HG02623 (cell line): Measurements from ENCODE around the gene ARAP2.
"Not testable (repeated sequence)": the region's sequence is repeated elsewhere in the genome, so short reads cannot be mapped to it uniquely, and the experiment has no call there.

ENCODE experiments used
- ATAC-seq: cut with Tn5 transposase; IDR thresholded peaks from one replicate; pipeline ENCODE4 v1.9.1; 2021; ENCODE audit warnings: moderate library complexity; ENCODE audit not compliant: unreplicated experiment

The ARAP2 gene

GRCh38 chr4:36189511-36190226 lies 54.6 kb downstream of the ARAP2 start:
- ATAC-seq, result peak; percentile 72

DNA sequence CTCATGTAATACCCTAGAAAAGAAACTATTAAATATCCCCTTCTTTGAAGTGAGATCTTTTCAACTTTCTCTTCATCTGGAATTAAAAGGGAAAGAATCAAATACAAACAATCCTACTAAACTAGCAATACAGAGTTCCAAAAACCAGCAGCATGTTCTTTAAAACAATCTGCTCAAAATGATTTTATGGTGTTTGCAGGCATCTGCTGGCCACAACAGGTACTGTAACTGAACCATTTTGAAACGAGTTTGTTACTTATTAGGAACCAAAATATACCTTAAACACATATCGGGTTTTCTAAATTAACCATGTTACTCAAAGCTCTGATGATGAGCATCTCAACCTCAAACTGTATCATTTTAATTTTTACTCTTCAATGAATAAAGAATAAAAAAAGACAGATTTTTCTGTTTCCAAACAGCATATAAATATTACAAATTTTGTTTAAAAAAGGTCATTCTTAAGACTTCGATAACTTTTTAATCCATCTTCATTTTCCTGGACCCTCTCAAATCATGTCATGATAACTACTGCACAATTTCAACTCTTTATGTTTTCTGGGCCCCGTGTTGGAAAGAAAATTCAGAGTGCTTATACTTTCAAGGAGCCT lies 56.5 kb downstream of the ARAP2 start:
- no peak for ATAC-seq

GRCh38 chr4:36183665-36184393 lies 60.5 kb downstream of the ARAP2 start:
- ATAC-seq, result no peak

DNA sequence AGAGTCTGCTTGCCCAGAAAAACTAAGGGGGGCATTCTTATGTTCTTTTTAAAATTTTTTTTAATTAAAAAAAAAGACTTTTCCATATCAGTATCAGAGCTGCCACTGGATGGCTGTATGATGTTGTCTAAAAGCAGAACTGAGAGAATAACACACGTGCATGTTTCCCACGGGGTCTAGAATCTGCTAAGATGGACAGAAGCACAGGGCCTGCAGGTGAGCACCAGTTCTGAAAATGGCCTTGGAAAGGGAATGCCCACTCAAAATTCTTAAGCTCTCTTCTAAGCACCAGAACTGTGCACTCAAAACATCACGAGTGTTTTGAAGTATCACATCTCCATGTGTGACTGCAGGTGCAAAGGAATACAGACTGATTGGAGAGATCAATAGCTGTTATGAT lies 61.1 kb downstream of the ARAP2 start:
- ATAC-seq, result no peak

GRCh38 chr4:36182315-36182714 lies 62.0 kb downstream of the ARAP2 start:
- ATAC-seq, result not testable (repeated sequence)

GRCh38 chr4:36180206-36180605 lies 64.1 kb downstream of the ARAP2 start:
- ATAC-seq, result no peak

DNA sequence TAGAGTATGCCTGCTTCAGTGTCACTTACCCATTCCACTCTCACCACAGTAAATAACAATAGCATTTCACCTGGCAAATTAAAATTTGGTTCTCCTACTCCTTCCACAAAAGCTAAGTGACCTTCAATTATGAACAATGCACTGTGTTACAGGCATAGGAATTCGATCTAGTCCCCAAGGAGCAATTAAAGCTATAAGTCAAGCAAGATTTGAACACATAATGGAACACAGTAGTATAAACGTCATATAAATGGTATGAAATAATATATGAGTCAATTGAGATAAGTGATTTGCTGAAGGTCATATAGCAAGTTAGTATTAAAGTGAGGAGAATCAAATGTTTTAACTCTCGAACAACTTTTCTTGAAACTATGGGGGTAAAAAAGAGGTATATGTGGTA lies 65.8 kb downstream of the ARAP2 start:
- no peak for ATAC-seq

- ATAC-seq, result no peak
Observed at GRCh38 chr4:36177946-36178345, 66.4 kb downstream of the ARAP2 start.

- ATAC-seq, result no peak
Observed at GRCh38 chr4:36174570-36174969, 69.7 kb downstream of the ARAP2 start.

DNA sequence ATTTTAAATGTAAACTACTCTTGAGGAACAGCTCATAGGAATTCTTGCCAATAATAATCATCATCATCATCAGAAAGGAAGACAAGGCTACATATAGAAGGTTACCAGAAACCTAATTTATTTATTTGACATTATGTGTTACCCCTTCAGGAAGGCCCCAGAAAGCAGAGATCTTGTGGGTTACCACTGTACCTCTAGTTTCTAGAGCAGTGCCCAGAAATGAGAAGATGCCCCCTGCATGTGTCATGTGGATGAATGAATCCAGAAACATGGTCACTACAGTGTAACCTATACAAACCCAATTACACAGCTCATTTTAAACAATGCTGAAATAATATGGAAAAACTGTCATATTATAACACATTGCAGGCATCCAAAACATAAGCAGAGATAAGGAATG lies 70.4 kb downstream of the ARAP2 start:
- ATAC-seq, result no peak

GRCh38 chr4:36172656-36173055 lies 71.7 kb downstream of the ARAP2 start:
- ATAC-seq, result no peak

GRCh38 chr4:36168127-36168878 lies 76.0 kb downstream of the ARAP2 start:
- no peak for ATAC-seq

GRCh38 chr4:36165631-36166005 lies 78.7 kb downstream of the ARAP2 start:
- no peak for ATAC-seq

GRCh38 chr4:36164900-36165630 lies 79.2 kb downstream of the ARAP2 start:
- ATAC-seq, result no peak

DNA sequence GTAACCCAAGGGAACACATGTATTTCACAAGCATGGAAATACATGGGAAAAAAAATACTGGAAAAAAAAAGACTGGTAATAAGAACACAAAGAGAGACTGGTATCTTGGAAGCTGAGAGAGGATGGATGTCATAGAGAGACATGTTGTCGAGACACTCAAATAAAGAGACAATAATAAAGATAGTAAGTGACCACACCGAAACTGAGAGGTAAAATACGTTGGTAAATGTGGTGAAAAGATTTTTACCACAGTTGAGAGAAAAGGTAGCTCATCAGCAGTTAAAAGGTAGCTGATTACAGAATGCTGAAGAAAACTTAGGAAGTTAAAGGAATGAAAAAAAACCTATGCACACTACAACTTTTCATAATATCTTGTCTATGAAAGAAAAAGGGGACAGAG lies 81.1 kb downstream of the ARAP2 start:
- ATAC-seq, result no peak

DNA sequence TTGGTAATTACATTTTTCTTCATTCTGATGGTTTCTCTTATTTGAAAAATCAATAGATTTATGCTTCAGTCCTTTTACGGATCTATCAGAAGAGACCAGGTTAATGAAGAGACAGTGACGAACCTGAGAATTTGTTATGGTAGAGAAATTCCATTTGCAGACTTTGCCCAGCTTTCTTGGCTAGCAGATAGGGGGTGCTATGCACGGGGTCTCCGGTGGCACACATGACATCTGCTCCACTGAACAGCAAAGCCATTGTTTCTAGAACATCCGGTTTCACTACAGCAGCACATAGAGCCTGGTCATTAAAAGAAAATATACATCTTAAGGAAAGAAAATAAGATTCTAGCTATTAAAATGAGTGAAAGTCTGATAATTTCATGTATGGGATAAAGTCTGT lies 85.1 kb downstream of the ARAP2 start:
- ATAC-seq, result no peak

- no peak for ATAC-seq
Observed at GRCh38 chr4:36152735-36153134, 91.6 kb downstream of the ARAP2 start.

GRCh38 chr4:36142504-36142903 lies 101.8 kb downstream of the ARAP2 start:
- no peak for ATAC-seq

DNA sequence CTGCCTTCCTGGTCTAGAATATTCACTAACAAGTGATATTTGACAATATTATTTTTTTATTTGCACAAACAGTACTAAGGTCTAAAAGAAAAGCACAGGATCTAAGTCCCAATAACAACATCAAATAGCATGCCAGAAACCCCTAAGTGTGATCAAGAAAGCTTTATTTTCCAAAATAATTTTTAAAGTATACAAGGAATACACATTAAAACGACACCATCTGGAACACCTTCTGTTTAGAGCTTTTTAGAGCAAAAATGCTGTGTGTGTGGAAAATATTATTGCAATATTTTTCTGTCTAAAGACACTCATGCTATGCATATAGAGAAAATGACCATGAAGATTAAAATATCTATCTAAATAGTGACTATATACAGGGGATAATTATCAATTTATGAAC lies 103.1 kb downstream of the ARAP2 start:
- ATAC-seq, result no peak

DNA sequence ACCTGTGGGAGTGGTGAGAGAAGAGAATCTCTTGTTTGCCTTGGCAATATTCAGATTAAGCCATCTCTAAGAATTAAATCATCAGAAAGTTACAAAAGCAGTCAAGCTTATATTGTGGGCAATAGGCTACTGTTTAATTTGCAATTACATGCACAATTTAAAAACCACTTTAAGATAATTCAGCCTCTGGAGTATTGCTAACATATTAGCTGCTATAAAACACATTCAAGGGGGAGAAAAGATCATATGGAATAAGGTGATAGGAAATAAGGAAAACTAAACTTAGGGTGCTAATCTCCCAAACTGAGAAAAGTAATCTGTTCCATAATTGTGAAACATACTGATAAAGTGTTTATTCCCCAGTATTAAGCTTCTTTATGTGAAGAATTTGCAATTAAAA lies 103.9 kb downstream of the ARAP2 start:
- no peak for ATAC-seq

- no peak for ATAC-seq
Observed at GRCh38 chr4:36138220-36138619, 106.1 kb downstream of the ARAP2 start.
